Adrenal gland (tissue), 5 donors: ENCODE data around the gene TTLL11.

Experiments
- POLR2A ChIP-seq, 2 donors: fragments of 450-650 bp; IDR thresholded peaks; one replicate each; pipeline ENCODE4 v1.6.1; 2017; ENCODE audit warnings: antibody characterized with exemption in 2 of 2, mild to moderate bottlenecking in 2 of 2, moderate library complexity in 1 of 2
- TF ChIP-seq, protein P1 (sequence below), 6 experiments: fragments of 450-650 bp in 4 of 6; fragments of 200-600 bp in 2 of 6; sonication (generic) in 1 of 6; IDR thresholded peaks; 1 replicate in 5 of 6; 2 replicates in 1 of 6; pipeline versions ENCODE4 v1.5.1 to v1.8.0; 2016 to 2021; ENCODE audit warnings: antibody characterized with exemption in 6 of 6, mild to moderate bottlenecking in 2 of 6, moderate library complexity in 1 of 6
- donor health status: DM: no; HTN: no; CAD: no.

- TF ChIP-seq, protein P1, sequence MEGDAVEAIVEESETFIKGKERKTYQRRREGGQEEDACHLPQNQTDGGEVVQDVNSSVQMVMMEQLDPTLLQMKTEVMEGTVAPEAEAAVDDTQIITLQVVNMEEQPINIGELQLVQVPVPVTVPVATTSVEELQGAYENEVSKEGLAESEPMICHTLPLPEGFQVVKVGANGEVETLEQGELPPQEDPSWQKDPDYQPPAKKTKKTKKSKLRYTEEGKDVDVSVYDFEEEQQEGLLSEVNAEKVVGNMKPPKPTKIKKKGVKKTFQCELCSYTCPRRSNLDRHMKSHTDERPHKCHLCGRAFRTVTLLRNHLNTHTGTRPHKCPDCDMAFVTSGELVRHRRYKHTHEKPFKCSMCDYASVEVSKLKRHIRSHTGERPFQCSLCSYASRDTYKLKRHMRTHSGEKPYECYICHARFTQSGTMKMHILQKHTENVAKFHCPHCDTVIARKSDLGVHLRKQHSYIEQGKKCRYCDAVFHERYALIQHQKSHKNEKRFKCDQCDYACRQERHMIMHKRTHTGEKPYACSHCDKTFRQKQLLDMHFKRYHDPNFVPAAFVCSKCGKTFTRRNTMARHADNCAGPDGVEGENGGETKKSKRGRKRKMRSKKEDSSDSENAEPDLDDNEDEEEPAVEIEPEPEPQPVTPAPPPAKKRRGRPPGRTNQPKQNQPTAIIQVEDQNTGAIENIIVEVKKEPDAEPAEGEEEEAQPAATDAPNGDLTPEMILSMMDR (IDR thresholded peaks at IDR 0.05) = no peak
- no peak for TF ChIP-seq POLR2A (IDR thresholded peaks at IDR 0.05)
Measured at GRCh38 chr9:121784731-121785411, 308.2 kb downstream of the TTLL11 start.
